Upper lobe of left lung (tissue), 6 donors: ENCODE results near the gene CCDC14. TPM values are rescaled to one million over a fixed set of nuclear protein-coding genes. Genes with fewer than 3 reads are reported as not detected.

Experiments
- ATAC-seq, 2 donors: fragments of 200-7000 bp; cut with Tn5 transposase; one replicate each; pipeline ENCODE4 v1.9.1; 2022; ENCODE audit warnings: mild to moderate bottlenecking in 2 of 2, moderate library complexity in 2 of 2; ENCODE audit not compliant: low FRiP score in 2 of 2
- DNase-seq, 2 donors: peaks; one replicate each; pipeline ENCODE4 v3.0.0-alpha.2; 2019 to 2020
- H3K27ac ChIP-seq, 4 donors: fragments of 200-600 bp; sonication (generic); one replicate each; pipeline ENCODE4 v1.5.1; 2016 to 2019
- H3K27me3 ChIP-seq, 4 donors: fragments of 200-600 bp; sonication (generic); one replicate each; pipeline ENCODE4 v1.5.1; 2017 to 2019
- H3K36me3 ChIP-seq, 4 donors: fragments of 200-600 bp; sonication (generic); one replicate each; pipeline ENCODE4 v1.5.1; 2016 to 2019
- H3K4me1 ChIP-seq, 4 donors: fragments of 200-600 bp; sonication (generic); one replicate each; pipeline ENCODE4 v1.5.1; 2018 to 2019
- H3K4me3 ChIP-seq, 4 donors: fragments of 200-600 bp; sonication (generic); one replicate each; pipeline ENCODE4 v1.5.1; 2017 to 2019; ENCODE audit warnings: mild to moderate bottlenecking in 2 of 4, moderate library complexity in 1 of 4
- H3K9me3 ChIP-seq, 4 donors: fragments of 200-600 bp; sonication (generic); one replicate each; pipeline ENCODE4 v1.5.1; 2018 to 2019
- CTCF ChIP-seq, 6 experiments: fragments of 450-650 bp in 4 of 6; fragments of 200-600 bp in 2 of 6; sonication (generic) in 2 of 6; IDR thresholded peaks; one replicate each; pipeline ENCODE4 v1.5.1; 2016 to 2019; ENCODE audit warnings: antibody characterized with exemption in 6 of 6
- EP300 ChIP-seq, 4 donors: sonication (generic); formaldehyde crosslinking; IDR thresholded peaks; one replicate each; pipeline ENCODE4 v1.5.1; 2017; ENCODE audit warnings: antibody characterized with exemption in 4 of 4, control low read depth in 2 of 4
- POLR2A ChIP-seq, 4 donors: fragments of 450-650 bp; IDR thresholded peaks; one replicate each; pipeline ENCODE4 v1.5.1; 2016 to 2017; ENCODE audit warnings: antibody characterized with exemption in 4 of 4, mild to moderate bottlenecking in 2 of 4
- POLR2AphosphoS5 ChIP-seq, 2 donors: sonication (generic); formaldehyde crosslinking; IDR thresholded peaks; one replicate each; pipeline ENCODE4 v1.5.1; 2017; ENCODE audit warnings: antibody characterized with exemption in 2 of 2
- WGBS, 2 donors: methylation state at CpG; one replicate each; pipeline ENCODE4 v1.1.5; 2017 to 2018; 5-methylcytosine and 5-hydroxymethylcytosine counted together
- total RNA-seq, 6 donors: library from RNA; depleted of rRNA in 4 of 6; stranded (reverse); fragments of >200 nt in 4 of 6; gene quantifications; one replicate each; pipeline versions ENCODE4 v1.1.0 to v1.2.1, GENCODE V29; 2016 to 2021
- donor health status: DM: no; HTN: no; CAD: no; lungs with moderate emphysema.
- donor health status: DM: no; HTN: yes; CAD: no; lungs with severe emphysema.

Gene CCDC14
- total RNA-seq, 6 donors from 2014 or later = 23.3 to 149 (median 42.5) TPM

DNA sequence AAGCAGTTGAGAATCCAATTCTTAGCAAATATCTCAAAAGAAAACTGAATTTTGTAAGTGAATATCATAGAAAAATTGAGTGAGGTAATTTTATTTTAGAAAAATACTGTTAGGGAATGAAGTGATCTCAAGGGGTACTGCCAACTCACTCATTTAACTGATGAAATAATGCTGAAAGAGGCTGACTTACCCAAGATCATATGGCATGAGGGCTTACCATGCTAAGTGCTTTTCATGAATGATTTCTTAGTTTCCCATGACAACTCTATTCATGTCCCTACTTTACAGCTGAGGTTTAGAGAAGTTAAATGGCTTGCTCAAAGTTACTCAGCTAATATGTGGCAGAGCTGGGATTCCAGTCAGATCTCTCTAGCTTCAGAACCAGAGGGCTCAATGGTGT lies 30.6 kb downstream of the CCDC14 start:
- Histone ChIP-seq H3K9me3 (no peaks in the 10 kb centered on the region), H3K4me1 (no peaks in the 10 kb centered on the region), H3K4me3 (no peak overlapping the region), H3K27me3 (no peaks in the 10 kb centered on the region), H3K27ac (no peak overlapping the region), H3K36me3 (peaks cover 0 to 28% (median 2%) of the 10 kb centered on the region in 4 donors)
- DNase-seq (no peak), ATAC-seq (no peak)
- TF ChIP-seq POLR2A (IDR thresholded peaks at IDR 0.05) = no peak
- no peak for TF ChIP-seq EP300 (IDR thresholded peaks at IDR 0.05)
- TF ChIP-seq CTCF (IDR thresholded peaks at IDR 0.05) = no peak
- no peak for TF ChIP-seq POLR2AphosphoS5 (IDR thresholded peaks at IDR 0.05)

GRCh38 chr3:123929325-123929724 lies 31.7 kb downstream of the CCDC14 start:
- Histone ChIP-seq H3K36me3 (peaks cover 0 to 28% (median 2%) of the 10 kb centered on the region in 4 donors), H3K4me1 (no peaks in the 10 kb centered on the region), H3K27me3 (no peaks in the 10 kb centered on the region), H3K4me3 (no peak overlapping the region), H3K9me3 (no peaks in the 10 kb centered on the region), H3K27ac (no peak overlapping the region)
- no peak for TF ChIP-seq POLR2A (IDR thresholded peaks at IDR 0.05)
- TF ChIP-seq POLR2AphosphoS5 (IDR thresholded peaks at IDR 0.05) = no peak
- TF ChIP-seq EP300 (IDR thresholded peaks at IDR 0.05) = no peak
- no peak for TF ChIP-seq CTCF (IDR thresholded peaks at IDR 0.05)
- no peak for ATAC-seq
- DNase-seq = no peak
- 94 to 96% methylated on average over 9 of the region's 9 CpGs for whole genome bisulfite sequencing, 2 donors

- ATAC-seq (no peak), DNase-seq (no peak)
- no peak overlapping the region for H3K27ac ChIP-seq
- H3K4me1 ChIP-seq = no peaks in the 10 kb centered on the region
- H3K27me3 ChIP-seq = no peaks in the 10 kb centered on the region
- H3K36me3 ChIP-seq = peaks cover 0 to 21% (median under 1%) of the 10 kb centered on the region in 4 donors
- TF ChIP-seq POLR2AphosphoS5 (IDR thresholded peaks at IDR 0.05) (no peak), EP300 (IDR thresholded peaks at IDR 0.05) (no peak), POLR2A (IDR thresholded peaks at IDR 0.05) (no peak), CTCF (IDR thresholded peaks at IDR 0.05) (no peak)
- no peak overlapping the region for H3K4me3 ChIP-seq
- H3K9me3 ChIP-seq = peaks cover 0 to under 1% (median 0%) of the 10 kb centered on the region in 4 donors
These were observed 34.6 kb downstream of the CCDC14 start for GRCh38 chr3:123926396-123926795.

GRCh38 chr3:123920868-123921267 lies 40.2 kb downstream of the CCDC14 start:
- peaks cover 0 to 13% (median 7%) of the 10 kb centered on the region in 4 donors for H3K36me3 ChIP-seq
- H3K27me3 ChIP-seq = no peaks in the 10 kb centered on the region

More at GRCh38 chr3:123920868-123921267, 40.2 kb downstream of the CCDC14 start:
- ATAC-seq = no peak
- no peak overlapping the region for H3K4me3 ChIP-seq
- H3K4me1 ChIP-seq = no peaks in the 10 kb centered on the region
- H3K9me3 ChIP-seq = peaks cover 9 to 15% (median 10%) of the 10 kb centered on the region in 4 donors
- H3K27ac ChIP-seq = no peak overlapping the region
- DNase-seq = no peak
- TF ChIP-seq POLR2AphosphoS5 (IDR thresholded peaks at IDR 0.05) (no peak), CTCF (IDR thresholded peaks at IDR 0.05) (no peak), EP300 (IDR thresholded peaks at IDR 0.05) (no peak), POLR2A (IDR thresholded peaks at IDR 0.05) (no peak)
